Measurements from ENCODE around the gene UBD. TPM values are rescaled to one million over a fixed set of nuclear protein-coding genes. Genes with fewer than 3 reads are reported as not detected.

UBD gene
- total RNA-seq, 1 experiment from 2014 or later, result not detected

- DNase-seq, result no peak
Observed at GRCh38 chr6:29537714-29538403, 21.7 kb downstream of the UBD start.

More at GRCh38 chr6:29537714-29538403, 21.7 kb downstream of the UBD start:
- no peak for TF ChIP-seq CTCF (conservative IDR thresholded peaks at IDR 0.05)
- H3K9ac ChIP-seq (ENCODE audit: extremely low read depth, insufficient read length, low read length), result no peak overlapping the region
- H3K4me1 ChIP-seq (ENCODE audit: insufficient read depth, low read length), result no peaks in the 10 kb centered on the region
- no peaks in the 10 kb centered on the region for H3K79me2 ChIP-seq (ENCODE audit: insufficient read depth, low read length)
- no peak overlapping the region for H3K23ac ChIP-seq (ENCODE audit: insufficient read length, low read depth, low read length)
- no peaks in the 10 kb centered on the region for H3K23me2 ChIP-seq (ENCODE audit: insufficient read length, low read depth, low read length, poor library complexity, severe bottlenecking)
- no peak overlapping the region for H3K27ac Mint-ChIP-seq
- no peak overlapping the region for H2BK20ac ChIP-seq (ENCODE audit: low read depth, low read length, poor library complexity, severe bottlenecking)
- H3K36me3 Mint-ChIP-seq (ENCODE audit: insufficient read depth in 1 of 3, low read depth in 3 of 3), result no peaks in the 10 kb centered on the region; a peak in 1 of 7 replicates
- H4K20me1 ChIP-seq (ENCODE audit: control insufficient read depth, insufficient read depth, insufficient read length), result no peaks in the 10 kb centered on the region
- H2BK15ac ChIP-seq (ENCODE audit: low read depth, low read length), result no peak overlapping the region
- WGBS (ENCODE audit: extremely low coverage, insufficient read length, low lambda C conversion rate), result no CpG with 5 or more reads among the region's 4 CpGs
- H3K9me3 Mint-ChIP-seq, result no peaks in the 10 kb centered on the region; a peak in 2 of 5 replicates
- H4K5ac ChIP-seq (ENCODE audit: insufficient read length, low read depth, low read length), result no peak overlapping the region
- no peak overlapping the region for H3K4me3 Mint-ChIP-seq
- no peak overlapping the region for H3K4me2 ChIP-seq (ENCODE audit: insufficient read depth, insufficient read length, low read length)
- H3K18ac ChIP-seq (ENCODE audit: insufficient read length, low read depth, low read length), result no peak overlapping the region
- H2BK5ac ChIP-seq (ENCODE audit: insufficient read length, low read length), result no peak overlapping the region
- no peak overlapping the region for H3K4ac ChIP-seq (ENCODE audit: low read depth, low read length)
- H3K27ac ChIP-seq (ENCODE audit: insufficient read length, low read depth, low read length), result no peak overlapping the region
- H3T11ph ChIP-seq (ENCODE audit: low read length), result no peak overlapping the region
- H2BK12ac ChIP-seq (ENCODE audit: insufficient read length, low read depth, low read length), result no peak overlapping the region
- H3K27me3 Mint-ChIP-seq (ENCODE audit: low read depth), result peaks cover 9% of the 10 kb centered on the region
- no peaks in the 10 kb centered on the region for H3K4me1 Mint-ChIP-seq
- H3K14ac ChIP-seq (ENCODE audit: insufficient read depth, low read length), result no peak overlapping the region
- H4K8ac ChIP-seq (replicated peaks; ENCODE audit: insufficient read length, low read depth, low read length), result no peak overlapping the region
- H4K91ac ChIP-seq (ENCODE audit: insufficient read length, low read depth, low read length), result no peak overlapping the region
- H3K27me3 ChIP-seq (ENCODE audit: insufficient read depth, low read length), result no peaks in the 10 kb centered on the region
- no peaks in the 10 kb centered on the region for H3K79me1 ChIP-seq (ENCODE audit: insufficient read depth, low read depth, low read length, poor library complexity, severe bottlenecking)
- no peak overlapping the region for H2BK120ac ChIP-seq (ENCODE audit: low read depth, low read length, poor library complexity, severe bottlenecking)
- no peak overlapping the region for H2AFZ ChIP-seq (ENCODE audit: low read length)
- no peak overlapping the region for H3K56ac ChIP-seq (ENCODE audit: insufficient read length, low read depth, low read length)
- H3K9me3 ChIP-seq (ENCODE audit: control insufficient read depth, low read depth, low read length), result no peaks in the 10 kb centered on the region
- no peak overlapping the region for H2AK5ac ChIP-seq (ENCODE audit: insufficient read length, low read length)

Measured in H9 (cell line).